GM19240 (cell line): ENCODE results near the gene KANSL1.
A peak's percentile ranks its signal among the peaks of the same experiment; 100 is the strongest.

Experiments used
- DNase-seq: peaks from one replicate; pipeline ENCODE4 v3.0.0; 2011; ENCODE audit warnings: low spot score; ENCODE audit not compliant: insufficient read length

The KANSL1 gene

DNA sequence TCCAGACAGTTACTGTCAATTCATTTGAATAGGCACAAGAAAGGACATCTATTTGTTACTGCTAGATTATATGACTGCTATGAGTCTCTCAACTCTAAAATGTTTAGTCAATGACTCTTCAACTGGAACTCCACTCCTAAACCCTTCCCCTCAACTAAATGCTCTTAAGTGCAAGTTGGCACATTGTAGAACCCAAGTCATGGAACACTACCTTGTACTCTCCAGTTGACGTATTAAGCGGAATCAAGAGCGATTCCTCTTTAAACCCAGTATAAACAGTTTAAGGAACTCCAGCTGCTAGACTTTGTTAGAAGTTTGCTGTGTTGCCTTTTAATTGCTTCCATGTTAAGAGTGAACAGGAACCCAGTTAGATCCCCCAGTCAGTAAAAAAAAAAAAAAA lies 149.6 kb downstream of the KANSL1 start:
- no peak for DNase-seq

DNA sequence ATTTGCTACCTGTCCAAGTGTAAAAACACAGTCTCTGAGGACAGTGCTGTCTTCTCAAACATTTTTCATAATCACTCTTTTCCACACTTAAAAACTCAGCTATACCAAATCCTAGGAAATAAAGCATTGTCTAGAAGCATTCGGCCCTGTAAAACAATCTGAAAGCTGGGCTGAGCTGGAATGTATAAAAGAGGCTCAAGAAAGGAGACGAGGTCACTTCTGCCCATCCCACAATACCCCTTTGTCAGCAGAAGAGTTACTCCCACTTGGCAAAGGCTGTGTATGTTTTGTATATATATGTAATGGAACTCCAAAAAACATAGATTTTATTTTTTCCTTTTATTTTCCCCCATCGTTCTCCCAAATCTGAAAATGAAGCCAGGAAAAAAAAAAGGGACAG lies 150.3 kb downstream of the KANSL1 start:
- DNase-seq = no peak

DNA sequence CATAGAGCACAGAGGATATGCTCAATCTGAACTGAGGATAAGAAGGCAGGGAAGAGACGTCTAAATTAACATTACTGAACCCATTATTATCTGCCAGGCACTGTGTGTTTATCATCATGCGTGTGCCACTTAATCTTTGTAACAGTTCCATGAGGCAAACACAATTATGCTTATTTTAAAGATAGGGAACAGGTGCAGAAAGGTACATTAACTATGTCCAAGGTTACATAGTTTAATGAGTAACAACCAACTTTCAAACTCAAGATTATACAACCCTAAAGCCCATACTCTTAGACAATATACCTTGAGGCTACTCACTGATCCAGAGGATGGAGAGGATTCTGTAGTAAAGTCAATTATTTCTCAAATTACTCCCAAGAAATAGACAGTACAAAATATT lies 151.0 kb downstream of the KANSL1 start:
- no peak for DNase-seq

DNA sequence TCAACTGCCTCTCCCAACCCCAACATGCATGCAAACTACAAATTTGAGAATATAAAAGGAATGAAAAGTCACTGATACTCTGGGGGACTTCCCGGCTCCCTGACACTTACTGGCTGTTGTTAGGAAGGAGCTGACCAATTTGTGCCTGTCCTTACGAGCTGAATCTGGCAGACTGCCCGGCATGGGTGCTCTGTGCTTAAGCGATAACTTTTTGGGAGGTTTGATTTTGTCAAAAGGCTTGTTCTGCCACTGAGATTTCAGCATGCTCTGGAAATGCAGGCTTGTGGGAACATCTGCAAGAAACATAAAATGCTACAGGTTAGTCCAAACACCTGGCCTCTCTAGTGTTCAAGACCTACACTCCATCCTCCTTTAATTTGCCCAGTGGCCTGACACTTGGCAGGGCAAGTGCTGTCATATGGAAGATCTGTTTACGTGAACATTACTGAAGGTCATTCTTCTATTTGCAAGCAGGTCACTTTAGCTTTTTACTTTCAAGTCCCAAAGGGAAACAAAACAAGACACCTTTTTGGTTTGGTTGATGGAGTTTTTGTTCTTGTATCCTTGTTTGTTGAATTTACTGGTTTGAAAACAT lies 153.5 kb downstream of the KANSL1 start:
- DNase-seq = no peak

DNA sequence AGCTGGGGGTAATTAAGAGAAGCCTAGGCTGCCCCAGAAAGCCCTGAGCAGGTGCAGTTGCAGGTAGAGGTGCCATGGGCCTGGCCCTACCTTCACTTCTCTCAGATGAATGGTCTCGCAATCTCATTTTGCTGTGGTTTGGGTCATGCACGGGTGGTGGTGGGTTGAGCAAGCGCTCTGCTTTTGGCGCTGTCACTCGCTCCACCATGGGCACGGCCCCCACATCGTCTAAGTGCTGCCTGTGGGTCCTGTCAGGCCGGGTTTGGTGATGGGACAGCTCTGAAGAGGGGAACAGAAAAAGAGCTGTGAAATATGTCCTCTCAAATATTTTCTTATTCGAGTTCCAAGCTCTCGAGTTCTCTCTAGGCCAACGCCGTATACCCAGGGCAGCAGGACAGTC lies 154.3 kb downstream of the KANSL1 start:
- no peak for DNase-seq

DNA sequence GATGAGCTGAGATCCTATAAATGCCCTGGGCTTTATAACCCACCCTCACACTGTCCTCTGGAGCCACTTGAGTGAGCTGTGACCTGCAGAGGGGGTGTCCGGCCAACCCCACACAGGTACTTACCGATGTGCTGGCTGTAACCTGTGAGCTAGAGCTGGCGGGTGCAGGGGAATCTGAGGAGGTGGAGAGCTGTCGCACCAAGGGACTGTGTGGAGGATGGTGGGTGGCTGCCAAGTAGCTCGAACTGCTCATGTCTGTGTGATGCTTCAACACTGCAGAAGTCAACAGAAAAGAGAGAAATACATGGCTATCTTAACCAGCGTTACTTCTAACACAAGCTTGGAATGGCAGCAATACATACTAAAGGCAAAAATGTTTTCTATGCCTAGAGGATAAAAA lies 154.8 kb downstream of the KANSL1 start:
- no peak for DNase-seq

DNA sequence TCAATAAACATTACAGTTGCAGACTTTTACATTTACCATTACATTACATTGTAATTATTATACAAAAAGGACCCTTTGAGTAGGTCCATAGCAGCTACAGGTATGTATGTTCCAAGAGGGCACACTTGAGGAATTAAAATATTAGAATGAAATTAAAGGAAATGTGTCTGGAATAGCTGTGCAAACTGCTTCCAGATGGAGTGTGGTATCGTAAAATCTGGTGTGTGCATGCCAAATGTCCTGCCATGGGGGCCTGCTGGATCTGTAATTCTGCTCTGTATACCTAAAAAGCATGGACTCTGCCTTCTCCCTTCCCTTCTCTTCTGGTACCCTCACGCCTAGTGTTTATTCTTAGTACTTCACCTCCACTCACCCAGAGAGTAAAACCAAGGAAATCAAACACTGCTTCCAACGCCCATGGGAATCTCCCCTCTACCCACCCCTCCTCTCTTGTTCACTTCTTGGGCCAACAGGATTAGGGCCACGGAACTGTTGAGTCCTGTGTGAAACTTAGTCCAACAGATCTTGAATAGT lies 155.4 kb downstream of the KANSL1 start:
- no peak for DNase-seq

DNA sequence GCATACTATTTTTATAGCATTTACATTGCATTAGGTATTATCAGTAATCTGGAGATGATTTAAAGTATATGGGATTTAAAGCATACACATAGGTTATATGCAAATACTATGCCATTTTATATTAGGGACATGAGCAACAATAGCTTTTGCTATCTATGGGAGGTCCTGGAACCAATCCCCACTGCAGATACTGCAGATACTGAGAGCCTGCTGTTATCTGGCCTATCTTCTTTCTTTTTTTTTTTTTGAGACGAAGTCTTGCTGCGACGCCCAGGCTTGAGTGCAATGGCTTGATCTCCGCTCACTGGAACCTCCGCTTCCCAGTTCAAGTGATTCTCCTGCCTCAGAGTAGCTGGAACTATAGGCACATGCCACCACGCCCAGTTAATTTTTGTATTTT lies 156.7 kb downstream of the KANSL1 start:
- no peak for DNase-seq

DNA sequence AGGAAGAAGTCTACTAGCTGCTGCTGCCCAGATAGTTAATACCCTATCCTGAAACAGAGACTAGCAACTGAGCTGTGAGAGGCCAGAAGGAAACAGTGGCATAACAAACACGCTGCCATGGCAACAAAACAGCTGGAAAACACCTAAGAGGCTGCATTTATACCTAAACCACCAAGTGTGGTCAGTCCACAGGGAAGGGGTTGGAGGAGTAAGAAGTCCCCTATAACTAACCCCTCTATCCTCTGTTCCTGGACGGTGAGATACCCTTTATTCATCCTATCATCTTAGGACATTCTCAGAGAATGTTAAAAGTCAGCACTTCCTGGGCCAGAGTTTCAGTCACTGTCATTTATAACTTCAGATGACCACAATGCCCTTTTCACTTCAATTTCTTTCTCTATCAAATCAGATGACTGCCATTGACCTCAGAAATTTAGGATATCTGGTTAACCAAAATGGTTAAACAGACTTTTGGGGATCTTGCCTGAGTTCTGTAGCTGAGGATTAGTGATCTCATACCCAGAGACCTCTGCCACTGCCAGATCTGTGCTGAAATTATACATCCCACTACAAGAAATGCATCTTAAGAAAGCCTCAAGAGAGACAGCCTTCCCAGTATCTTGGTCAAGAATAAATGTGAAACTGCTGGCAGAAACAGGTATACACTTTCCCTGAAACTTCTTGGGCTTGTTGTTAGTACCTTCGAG lies 158.0 kb downstream of the KANSL1 start:
- peak; percentile 40 for DNase-seq

DNA sequence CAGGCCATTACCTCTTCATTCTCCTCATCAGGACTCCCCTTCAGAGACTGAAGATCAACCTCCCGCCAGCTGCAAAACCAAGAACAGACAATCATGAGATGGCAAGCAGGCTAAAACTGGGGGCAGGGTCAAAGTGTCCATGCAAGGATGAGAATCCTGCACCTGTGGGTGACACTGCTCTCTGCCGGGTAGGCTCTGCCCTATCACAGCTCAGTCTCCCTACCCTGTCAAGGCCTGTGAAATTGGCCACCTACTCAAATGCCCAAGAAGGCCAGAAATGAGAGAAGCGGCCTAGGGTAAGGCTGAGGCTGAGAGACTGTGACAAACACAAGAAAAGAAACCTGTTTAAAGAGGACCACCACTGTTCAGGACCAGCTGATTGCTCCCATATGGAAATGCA lies 159.8 kb downstream of the KANSL1 start:
- no peak for DNase-seq

DNA sequence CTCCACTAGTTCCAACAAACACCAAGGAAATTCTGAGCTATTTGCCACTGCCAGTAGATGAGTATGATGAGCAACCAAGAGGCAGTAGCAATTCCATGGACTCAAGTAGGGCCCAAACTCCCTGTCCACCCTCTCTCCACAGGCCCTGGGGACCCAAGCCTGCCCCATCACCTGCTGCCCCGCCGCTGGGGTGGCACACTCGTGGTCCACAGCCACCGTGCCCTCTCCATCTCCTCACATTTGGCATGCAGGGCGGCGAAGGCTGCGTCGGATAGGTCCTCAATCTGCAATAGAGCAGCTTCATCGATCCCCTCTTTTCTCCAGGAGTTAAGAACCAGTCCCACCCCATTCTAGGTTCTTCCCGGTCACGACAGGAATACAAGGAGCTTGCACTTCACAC lies 160.3 kb downstream of the KANSL1 start:
- no peak for DNase-seq

DNA sequence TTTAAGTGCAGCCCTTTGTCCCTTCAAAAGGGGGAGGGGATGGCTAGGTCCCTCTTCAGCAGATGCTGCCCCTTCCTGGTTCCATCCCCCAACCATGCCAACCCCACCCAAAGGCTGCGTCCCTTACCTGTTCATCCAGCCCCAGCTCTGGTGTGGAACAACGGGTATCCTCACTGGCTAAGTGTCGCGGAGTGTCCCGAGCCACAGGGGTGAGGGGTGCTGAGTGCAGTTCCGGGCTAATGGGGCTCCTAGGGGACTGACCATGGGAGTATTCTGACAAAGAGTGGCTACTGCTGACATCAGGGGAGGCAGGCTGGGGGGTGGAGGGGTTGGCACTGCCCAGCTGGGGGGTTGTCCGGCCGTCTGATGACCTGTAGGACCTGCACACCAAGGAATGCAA lies 161.3 kb downstream of the KANSL1 start:
- no peak for DNase-seq

DNA sequence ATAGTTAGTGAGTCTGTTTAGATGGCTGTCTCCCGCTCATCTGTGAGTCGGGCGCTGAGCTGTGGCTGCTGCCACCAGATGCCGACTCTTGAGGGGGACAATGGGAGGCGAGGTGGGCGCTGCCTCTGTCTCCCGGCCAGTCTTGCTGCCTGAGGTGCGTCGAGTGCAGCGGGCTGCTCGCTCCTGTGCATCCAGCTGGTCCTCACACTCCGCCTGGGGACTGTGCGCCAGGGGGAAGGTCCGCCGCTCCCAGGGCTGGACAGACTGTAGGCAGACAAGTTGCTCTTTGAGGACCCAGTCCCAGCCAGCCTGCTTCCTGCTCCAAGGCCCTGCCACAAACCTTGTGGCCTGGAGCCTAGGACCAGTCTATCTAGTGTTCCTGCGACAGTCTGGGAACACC lies 161.8 kb downstream of the KANSL1 start:
- DNase-seq = no peak

DNA sequence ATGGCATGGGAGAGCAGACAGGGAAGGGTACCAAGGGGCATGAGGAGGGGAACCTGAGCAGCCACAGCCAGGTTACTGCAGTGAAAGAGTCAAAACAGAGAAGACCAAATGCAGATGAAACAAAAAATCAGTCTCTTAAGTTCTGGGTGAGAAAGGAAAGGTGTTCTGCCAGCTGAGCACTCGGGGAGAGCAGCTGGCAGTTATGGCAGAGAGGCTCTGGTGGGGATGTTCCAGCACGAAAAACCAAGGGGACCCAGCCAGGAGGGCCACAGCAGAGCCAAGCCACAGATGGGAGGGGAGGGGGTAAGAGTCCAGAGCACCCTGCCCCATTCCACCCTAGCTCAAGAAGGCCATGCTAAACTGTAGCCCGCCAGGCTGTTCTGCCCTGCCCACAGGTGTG lies 162.5 kb downstream of the KANSL1 start:
- DNase-seq = no peak

DNA sequence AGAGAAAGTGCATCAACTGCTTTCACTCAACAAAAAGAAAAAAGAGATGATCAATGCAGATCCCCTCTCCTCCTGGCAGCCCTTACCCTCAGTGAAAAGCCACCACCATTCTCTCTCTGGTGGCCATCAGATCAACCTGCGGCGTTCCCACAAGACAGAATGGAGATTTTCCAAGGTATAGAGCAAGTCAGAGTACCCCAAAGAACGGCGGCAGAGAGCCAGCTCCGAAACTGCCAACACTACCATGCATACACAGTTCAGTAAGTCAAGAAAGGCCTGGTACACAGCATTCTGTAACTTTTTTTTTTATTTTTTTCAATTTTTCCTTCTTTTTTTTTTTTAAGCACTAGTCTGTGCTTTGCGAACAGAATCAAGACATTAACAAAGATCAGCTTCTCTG lies 163.6 kb downstream of the KANSL1 start:
- no peak for DNase-seq

DNA sequence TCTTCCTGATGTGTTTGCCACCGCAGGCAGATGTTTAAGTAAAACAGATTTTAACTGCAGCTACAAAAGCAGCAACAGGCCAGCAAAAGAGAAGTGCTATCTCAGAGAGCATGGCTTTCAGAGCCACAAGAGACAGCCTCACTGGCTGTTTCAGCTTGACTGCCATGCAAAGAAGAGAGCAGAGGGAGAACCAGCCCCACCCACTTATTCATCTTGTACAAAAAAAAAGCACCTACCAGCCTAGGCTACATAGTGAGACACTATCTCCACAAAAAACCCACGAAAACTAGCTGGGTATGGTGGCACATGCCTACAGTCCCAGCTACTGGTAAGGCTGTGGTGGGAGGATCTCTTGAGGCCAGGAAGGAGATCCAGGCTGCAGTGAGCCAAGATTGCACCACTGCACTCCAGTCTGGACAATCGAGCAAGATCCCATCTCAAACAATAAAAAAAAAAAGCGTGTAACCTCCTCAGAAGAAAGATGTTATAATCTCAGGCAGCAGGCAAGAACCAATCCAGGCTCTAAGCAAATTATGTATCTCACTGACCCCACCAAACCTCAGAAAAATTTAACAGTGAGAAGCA lies 164.2 kb downstream of the KANSL1 start:
- DNase-seq = no peak

DNA sequence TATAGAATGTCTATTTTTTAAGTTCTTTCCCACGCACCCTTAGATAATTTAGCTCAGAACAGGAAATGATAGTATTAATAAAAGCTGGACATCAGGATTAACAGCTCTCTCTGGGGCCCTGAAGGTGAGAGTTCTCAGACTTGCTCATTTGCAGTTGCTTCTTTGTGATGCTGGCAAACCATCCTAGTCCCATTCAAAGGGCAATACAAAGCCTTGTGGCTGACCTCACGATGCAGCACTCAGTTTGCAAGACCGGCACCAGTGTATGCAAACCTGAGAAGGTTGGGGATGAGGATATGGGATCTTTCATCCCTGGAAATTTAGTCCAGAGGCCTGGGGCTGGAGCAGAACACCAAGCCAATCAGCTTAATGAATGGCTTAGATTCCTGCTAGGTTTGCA lies 164.9 kb downstream of the KANSL1 start:
- DNase-seq = no peak

DNA sequence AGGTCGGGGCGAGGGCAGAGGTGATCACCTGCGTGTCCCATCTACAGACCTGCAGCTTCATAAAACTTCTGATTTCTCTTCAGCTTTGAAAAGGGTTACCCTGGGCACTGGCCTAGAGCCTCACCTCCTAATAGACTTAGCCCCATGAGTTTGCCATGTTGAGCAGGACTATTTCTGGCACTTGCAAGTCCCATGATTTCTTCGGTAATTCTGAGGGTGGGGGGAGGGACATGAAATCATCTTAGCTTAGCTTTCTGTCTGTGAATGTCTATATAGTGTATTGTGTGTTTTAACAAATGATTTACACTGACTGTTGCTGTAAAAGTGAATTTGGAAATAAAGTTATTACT lies 165.3 kb downstream of the KANSL1 start:
- no peak for DNase-seq

DNA sequence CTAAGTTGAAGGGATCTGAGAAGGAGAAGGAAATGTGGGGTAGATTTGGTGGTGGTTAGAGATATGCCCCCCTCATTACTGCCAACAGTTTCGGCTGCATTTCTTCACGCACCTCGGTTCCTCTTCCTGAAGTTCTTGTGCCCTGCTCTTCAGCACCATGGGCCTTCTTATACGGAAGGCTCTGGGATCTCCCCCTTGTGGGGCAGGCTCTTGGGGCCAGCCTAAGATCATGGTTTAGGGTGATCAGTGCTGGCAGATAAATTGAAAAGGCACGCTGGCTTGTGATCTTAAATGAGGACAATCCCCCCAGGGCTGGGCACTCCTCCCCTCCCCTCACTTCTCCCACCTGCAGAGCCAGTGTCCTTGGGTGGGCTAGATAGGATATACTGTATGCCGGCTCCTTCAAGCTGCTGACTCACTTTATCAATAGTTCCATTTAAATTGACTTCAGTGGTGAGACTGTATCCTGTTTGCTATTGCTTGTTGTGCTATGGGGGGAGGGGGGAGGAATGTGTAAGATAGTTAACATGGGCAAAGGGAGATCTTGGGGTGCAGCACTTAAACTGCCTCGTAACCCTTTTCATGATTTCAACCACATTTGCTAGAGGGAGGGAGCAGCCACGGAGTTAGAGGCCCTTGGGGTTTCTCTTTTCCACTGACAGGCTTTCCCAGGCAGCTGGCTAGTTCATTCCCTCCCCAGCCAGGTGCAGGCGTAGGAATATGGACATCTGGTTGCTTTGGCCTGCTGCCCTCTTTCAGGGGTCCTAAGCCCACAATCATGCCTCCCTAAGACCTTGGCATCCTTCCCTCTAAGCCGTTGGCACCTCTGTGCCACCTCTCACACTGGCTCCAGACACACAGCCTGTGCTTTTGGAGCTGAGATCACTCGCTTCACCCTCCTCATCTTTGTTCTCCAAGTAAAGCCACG lies 165.9 kb downstream of the KANSL1 start:
- DNase-seq = no peak

DNA sequence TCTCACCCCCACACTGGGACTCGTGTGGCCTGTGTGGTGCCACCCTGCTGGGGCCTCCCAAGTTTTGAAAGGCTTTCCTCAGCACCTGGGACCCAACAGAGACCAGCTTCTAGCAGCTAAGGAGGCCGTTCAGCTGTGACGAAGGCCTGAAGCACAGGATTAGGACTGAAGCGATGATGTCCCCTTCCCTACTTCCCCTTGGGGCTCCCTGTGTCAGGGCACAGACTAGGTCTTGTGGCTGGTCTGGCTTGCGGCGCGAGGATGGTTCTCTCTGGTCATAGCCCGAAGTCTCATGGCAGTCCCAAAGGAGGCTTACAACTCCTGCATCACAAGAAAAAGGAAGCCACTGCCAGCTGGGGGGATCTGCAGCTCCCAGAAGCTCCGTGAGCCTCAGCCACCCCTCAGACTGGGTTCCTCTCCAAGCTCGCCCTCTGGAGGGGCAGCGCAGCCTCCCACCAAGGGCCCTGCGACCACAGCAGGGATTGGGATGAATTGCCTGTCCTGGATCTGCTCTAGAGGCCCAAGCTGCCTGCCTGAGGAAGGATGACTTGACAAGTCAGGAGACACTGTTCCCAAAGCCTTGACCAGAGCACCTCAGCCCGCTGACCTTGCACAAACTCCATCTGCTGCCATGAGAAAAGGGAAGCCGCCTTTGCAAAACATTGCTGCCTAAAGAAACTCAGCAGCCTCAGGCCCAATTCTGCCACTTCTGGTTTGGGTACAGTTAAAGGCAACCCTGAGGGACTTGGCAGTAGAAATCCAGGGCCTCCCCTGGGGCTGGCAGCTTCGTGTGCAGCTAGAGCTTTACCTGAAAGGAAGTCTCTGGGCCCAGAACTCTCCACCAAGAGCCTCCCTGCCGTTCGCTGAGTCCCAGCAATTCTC lies 166.8 kb downstream of the KANSL1 start:
- no peak for DNase-seq
